Endothelial cell of umbilical vein (primary cell): ENCODE data around the gene PHPT1. TPM values are rescaled to one million over a fixed set of nuclear protein-coding genes. Genes with fewer than 3 reads are reported as not detected.

Experiments used
- BruUV-seq: library from RNA; stranded (reverse); fragments of 400-500 nt; replicated peaks from 2 replicates; lab custom pipeline; 2021; lab: Mats Ljungman, UMichigan
- CTCF ChIA-PET: fragments of 300-600, 350-600 bp; sonication (Branson Sonifier 250); formaldehyde crosslinking; loops from one replicate; lab custom pipeline; 2021; ENCODE audit warnings: antibody characterized with exemption, inconsistent platforms; lab: Charles Lee
- POLR2A ChIA-PET: fragments of 300-600, 350-600 bp; sonication (Branson Sonifier 250); formaldehyde crosslinking; loops from one replicate; lab custom pipeline; 2021; ENCODE audit warnings: antibody characterized with exemption, inconsistent platforms; lab: Charles Lee
- DNase-seq: peaks from one replicate; pipeline ENCODE4 v3.0.0-alpha.2; 2011; ENCODE audit warnings: low read depth, low spot score
- FAIRE-seq: peaks from 2 replicates; lab custom pipeline; 2011; peaks lifted over from hg19 to GRCh38; lab: Jason Lieb, UNC
- H2AFZ ChIP-seq: 2 replicates; pipeline ENCODE4 v1.6.0; 2012; ENCODE audit warnings: low read depth, low read length, control low read depth, inconsistent platforms
- H3K27ac ChIP-seq: 2 replicates; pipeline ENCODE4 v1.5.1; 2011; ENCODE audit warnings: low read depth, mild to moderate bottlenecking, control low read depth, low read length, moderate library complexity; ENCODE audit not compliant: insufficient read depth
- H3K27me3 ChIP-seq, 2 experiments: 2 replicates each; pipeline versions ENCODE4 v1.6.0 to v1.6.1; 2011; ENCODE audit warnings: low read length in 2 of 2, mixed read lengths in 1 of 2; ENCODE audit not compliant: control insufficient read depth in 2 of 2, insufficient read depth in 2 of 2
- H3K36me3 ChIP-seq, 2 experiments: 2 replicates in 1 of 2; 3 replicates in 1 of 2; pipeline ENCODE4 v1.5.1; 2011; ENCODE audit warnings: low read length in 2 of 2, mild to moderate bottlenecking in 1 of 2, moderate library complexity in 1 of 2; ENCODE audit not compliant: control insufficient read depth in 2 of 2, insufficient read depth in 2 of 2; ENCODE audit errors: extremely low read depth in 1 of 2
- H3K4me1 ChIP-seq: 3 replicates; pipeline ENCODE4 v1.5.1; 2011; ENCODE audit warnings: mild to moderate bottlenecking, low read length; ENCODE audit not compliant: control insufficient read depth, insufficient read depth; ENCODE audit errors: extremely low read depth
- H3K4me2 ChIP-seq: 2 replicates; pipeline ENCODE4 v1.6.1; 2011; ENCODE audit warnings: low read length, control low read depth, mixed read lengths; ENCODE audit not compliant: insufficient read depth
- H3K4me3 ChIP-seq, 3 experiments: fragments of 200-600 bp in 1 of 3; sonication (generic), shearing (Covaris generic) in 1 of 3; replicated peaks in 1 of 3; 2 replicates each; pipeline ENCODE4 v1.5.1; 2011 to 2016; ENCODE audit warnings: control low read depth in 3 of 3, low read length in 3 of 3, mild to moderate bottlenecking in 2 of 3, inconsistent platforms in 1 of 3, low read depth in 1 of 3, moderate library complexity in 1 of 3; ENCODE audit not compliant: insufficient read depth in 1 of 3
- H3K79me2 ChIP-seq: 2 replicates; pipeline ENCODE4 v1.6.0; 2012; ENCODE audit warnings: low read length, inconsistent platforms; ENCODE audit not compliant: control insufficient read depth, insufficient read depth
- H3K9ac ChIP-seq: replicated peaks from 2 replicates; pipeline ENCODE3; 2011; ENCODE audit warnings: low read length, control low read depth; ENCODE audit not compliant: insufficient read depth; ENCODE audit errors: extremely low read depth
- H3K9me1 ChIP-seq: replicated peaks from 3 replicates; pipeline ENCODE4 v1.6.0; 2011; ENCODE audit warnings: mild to moderate bottlenecking, low read length; ENCODE audit not compliant: control insufficient read depth, insufficient read depth; ENCODE audit errors: extremely low read depth
- H3K9me3 ChIP-seq: replicated peaks from 2 replicates; pipeline ENCODE4 v1.5.1; 2012; ENCODE audit warnings: low read length, inconsistent platforms; ENCODE audit not compliant: control insufficient read depth, insufficient read depth
- H4K20me1 ChIP-seq: replicated peaks from 2 replicates; pipeline ENCODE3; 2011; ENCODE audit warnings: mild to moderate bottlenecking, low read length; ENCODE audit not compliant: control insufficient read depth, insufficient read depth; ENCODE audit errors: extremely low read depth
- EZH2 ChIP-seq: IDR thresholded peaks from 2 replicates; pipeline ENCODE4 v1.6.1; 2012; ENCODE audit warnings: borderline replicate concordance, low read depth, mild to moderate bottlenecking, moderate library complexity, low read length, inconsistent platforms; ENCODE audit not compliant: severe bottlenecking
- FOS ChIP-seq: IDR thresholded peaks from 2 replicates; pipeline ENCODE4 v1.6.1; 2011; ENCODE audit warnings: mild to moderate bottlenecking, low read length, moderate library complexity, borderline replicate concordance; ENCODE audit not compliant: insufficient read depth
- GATA2 ChIP-seq: IDR thresholded peaks from 2 replicates; pipeline ENCODE4 v1.7.0; 2011; ENCODE audit warnings: low read depth, mild to moderate bottlenecking, moderate library complexity, mixed read lengths, low read length; ENCODE audit not compliant: insufficient read length, insufficient read depth
- JUN ChIP-seq: IDR thresholded peaks from 2 replicates; pipeline ENCODE4 v1.6.1; 2011; ENCODE audit warnings: borderline replicate concordance, low read depth; ENCODE audit not compliant: insufficient read length, insufficient read depth
- MAX ChIP-seq: IDR thresholded peaks from 2 replicates; pipeline ENCODE4 v1.6.1; 2011; ENCODE audit not compliant: insufficient read depth, insufficient read length
- MYC ChIP-seq: IDR thresholded peaks from one replicate; pipeline ENCODE4 v1.6.1; 2011; ENCODE audit warnings: mild to moderate bottlenecking, low read depth, low read length
- POLR2A ChIP-seq: IDR thresholded peaks from 2 replicates; pipeline ENCODE4 v1.6.1; 2012; ENCODE audit warnings: low read depth, mild to moderate bottlenecking, control low read depth, low read length
- POLR2AphosphoS5 ChIP-seq: IDR thresholded peaks from 2 replicates; pipeline ENCODE4 v1.6.1; 2012; ENCODE audit warnings: low read depth, mild to moderate bottlenecking, control low read depth, low read length, moderate library complexity; ENCODE audit not compliant: insufficient read depth
- dilution Hi-C: fragments of 300-500 bp; cut with MboI; formaldehyde crosslinking; loops from one replicate; pipeline ENCODE4 v1.15.0; 2019; ENCODE audit warnings: low sequenced_read_pairs; ENCODE audit not compliant: extremely low pct_ligation_motif_present
- intact Hi-C: fragments of 100-400 bp; cut with micrococcal nuclease; formaldehyde crosslinking; loops from one replicate; pipeline ENCODE4 v1.10.0; 2022
- polyA plus RNA-seq, 4 experiments: library from polyadenylated mRNA; depleted of rRNA in 3 of 4; stranded (reverse) in 3 of 4; unstranded in 1 of 4; fragments of >200 nt; gene quantifications; 2 replicates each; pipeline versions ENCODE4 v1.2.1 to v1.2.3, GENCODE V29; 2011 to 2012; ENCODE audit warnings: missing spikeins in 1 of 4
- total RNA-seq: library from RNA; stranded (reverse); gene quantifications from 2 replicates; pipeline ENCODE4 v1.2.3, GENCODE V29; 2021
- TF ChIP-seq, protein P1 (sequence below), 2 donors: IDR thresholded peaks; 1 replicate in 1 of 2; 2 replicates in 1 of 2; pipeline ENCODE4 v1.5.1; 2011; ENCODE audit warnings: low read length in 2 of 2, mild to moderate bottlenecking in 2 of 2, moderate library complexity in 2 of 2, control low read depth in 1 of 2, inconsistent platforms in 1 of 2, low read depth in 1 of 2; ENCODE audit not compliant: insufficient read depth in 1 of 2; ENCODE audit errors: extremely low read depth in 1 of 2

Gene PHPT1
- total and polyA plus RNA-seq, 2 donors (not counting 3 experiments of a cell fraction or from before 2014, with no cell fraction given), result 139 to 319 TPM

DNA sequence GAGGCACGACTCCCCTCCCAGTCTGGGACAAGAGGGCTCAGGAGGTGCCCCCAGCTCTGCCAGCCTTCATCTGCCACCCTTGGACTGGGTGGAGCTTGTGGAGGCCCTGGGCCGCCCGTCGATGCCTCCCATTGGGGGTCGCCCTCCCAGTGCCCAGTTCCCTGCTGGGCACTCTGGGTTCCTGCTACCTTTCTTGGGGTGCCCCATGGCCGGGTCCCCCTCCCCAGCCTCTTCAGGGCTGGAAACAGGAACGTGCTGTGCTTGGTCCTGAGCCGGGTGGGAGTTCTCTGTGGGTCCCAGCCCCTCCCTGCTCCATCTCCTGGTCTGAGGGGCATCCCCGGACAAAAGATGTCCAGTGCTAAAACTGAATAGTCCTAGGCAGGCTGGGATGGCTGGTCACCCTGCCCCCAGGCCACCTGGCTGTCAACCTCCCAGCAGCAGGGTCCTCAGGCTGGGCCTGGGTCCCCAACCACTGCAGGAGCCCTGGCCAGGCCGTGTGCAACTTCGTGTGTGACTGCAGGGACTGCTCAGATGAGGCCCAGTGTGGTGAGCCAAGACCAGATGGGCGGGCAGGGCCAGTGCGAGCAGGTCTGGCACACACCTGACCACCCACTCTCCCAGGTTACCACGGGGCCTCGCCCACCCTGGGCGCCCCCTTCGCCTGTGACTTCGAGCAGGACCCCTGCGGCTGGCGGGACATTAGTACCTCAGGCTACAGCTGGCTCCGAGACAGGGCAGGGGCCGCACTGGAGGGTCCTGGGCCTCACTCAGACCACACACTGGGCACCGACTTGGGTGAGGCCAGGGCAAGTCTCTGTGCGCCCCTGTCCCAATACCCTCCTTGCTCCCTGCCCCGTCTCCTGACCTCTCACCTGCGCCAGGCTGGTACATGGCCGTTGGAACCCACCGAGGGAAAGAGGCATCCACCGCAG lies 3.7 kb downstream of the PHPT1 start:
- dilution Hi-C loops, result no loop called here

More for the DNA sequence above, 3.7 kb downstream of the PHPT1 start:
- H3K27ac ChIP-seq, result no peak overlapping the region
- H3K4me1 ChIP-seq, result peaks cover 9% of the 10 kb centered on the region
- H4K20me1 ChIP-seq, result no peaks in the 10 kb centered on the region
- intact Hi-C loops, result no loop called here
- no peaks in the 10 kb centered on the region for H3K27me3 ChIP-seq
- H3K9ac ChIP-seq, result no peak overlapping the region
- H3K36me3 ChIP-seq, result no peaks in the 10 kb centered on the region
- TF ChIP-seq MYC (no peak), POLR2AphosphoS5 (no peak), JUN (no peak), GATA2 (no peak), MAX (no peak), POLR2A (no peak), FOS (no peak), EZH2 (no peak)
- TF ChIP-seq, protein P1, sequence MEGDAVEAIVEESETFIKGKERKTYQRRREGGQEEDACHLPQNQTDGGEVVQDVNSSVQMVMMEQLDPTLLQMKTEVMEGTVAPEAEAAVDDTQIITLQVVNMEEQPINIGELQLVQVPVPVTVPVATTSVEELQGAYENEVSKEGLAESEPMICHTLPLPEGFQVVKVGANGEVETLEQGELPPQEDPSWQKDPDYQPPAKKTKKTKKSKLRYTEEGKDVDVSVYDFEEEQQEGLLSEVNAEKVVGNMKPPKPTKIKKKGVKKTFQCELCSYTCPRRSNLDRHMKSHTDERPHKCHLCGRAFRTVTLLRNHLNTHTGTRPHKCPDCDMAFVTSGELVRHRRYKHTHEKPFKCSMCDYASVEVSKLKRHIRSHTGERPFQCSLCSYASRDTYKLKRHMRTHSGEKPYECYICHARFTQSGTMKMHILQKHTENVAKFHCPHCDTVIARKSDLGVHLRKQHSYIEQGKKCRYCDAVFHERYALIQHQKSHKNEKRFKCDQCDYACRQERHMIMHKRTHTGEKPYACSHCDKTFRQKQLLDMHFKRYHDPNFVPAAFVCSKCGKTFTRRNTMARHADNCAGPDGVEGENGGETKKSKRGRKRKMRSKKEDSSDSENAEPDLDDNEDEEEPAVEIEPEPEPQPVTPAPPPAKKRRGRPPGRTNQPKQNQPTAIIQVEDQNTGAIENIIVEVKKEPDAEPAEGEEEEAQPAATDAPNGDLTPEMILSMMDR (IDR thresholded peaks at IDR 0.05; ENCODE audit: extremely low read depth in 1 of 2, insufficient read depth in 1 of 2, low read depth in 1 of 2, low read length in 2 of 2), result no peak
- ChIA-PET POLR2A (no interaction called here), CTCF (no interaction called here)
- no peaks in the 10 kb centered on the region for H3K79me2 ChIP-seq
- H2AFZ ChIP-seq, result no peak overlapping the region
- H3K9me1 ChIP-seq, result no peaks in the 10 kb centered on the region
- FAIRE-seq (no peak), DNase-seq (no peak)
- H3K4me2 ChIP-seq, result no peak overlapping the region
- H3K4me3 ChIP-seq, result no peak overlapping the region
- no TSS peak for BruUV-seq
- H3K9me3 ChIP-seq, result no peaks in the 10 kb centered on the region
